ENCODE measurements around the gene NPAS3. TPM values are rescaled to one million over a fixed set of nuclear protein-coding genes. Genes with fewer than 3 reads are reported as not detected.

NPAS3 gene
- total and polyA plus RNA-seq, 2 donors (not counting 1 experiment from before 2014, with no cell fraction given): 0.10 to 0.50 TPM

DNA sequence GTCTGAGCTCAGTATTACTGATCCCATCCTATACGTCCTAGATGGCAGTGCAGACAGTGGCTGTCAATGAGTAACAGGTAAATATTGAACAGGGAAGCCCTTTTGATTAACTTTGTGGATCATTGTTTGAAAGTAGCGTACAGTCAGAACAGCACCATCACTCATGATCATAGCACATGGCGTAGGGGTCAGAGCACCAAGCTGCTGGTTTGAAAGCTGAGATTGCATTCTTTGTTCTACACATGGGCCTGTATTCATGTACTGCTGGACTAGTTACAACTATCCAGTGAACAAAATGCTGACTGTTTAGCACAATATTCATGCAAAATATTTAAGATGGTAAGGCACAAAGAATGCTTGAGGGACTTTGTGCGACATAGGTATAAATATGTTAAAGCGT is 131.8 kb downstream of the NPAS3 start:
- no peaks in the 10 kb centered on the region for H3K9me3 ChIP-seq (ENCODE audit: control insufficient read depth, insufficient read depth, low read depth, low read length)
- peaks cover 1% of the 10 kb centered on the region for H4K20me1 ChIP-seq (ENCODE audit: control insufficient read depth, extremely low read depth, insufficient read depth, low read length)
- no peak overlapping the region for H3K9ac ChIP-seq (ENCODE audit: insufficient read depth, low read length)
- H3K36me3 ChIP-seq (ENCODE audit: control insufficient read depth, insufficient read depth, low read length): no peaks in the 10 kb centered on the region
- H3K27ac ChIP-seq (ENCODE audit: insufficient read depth, low read length): no peak overlapping the region
- no peaks in the 10 kb centered on the region for H3K27me3 ChIP-seq (ENCODE audit: control insufficient read depth, insufficient read depth, low read length)
- DNase-seq (ENCODE audit: low read depth in 2 of 2): no peak
- no peaks in the 10 kb centered on the region for H3K79me2 ChIP-seq (ENCODE audit: control insufficient read depth, insufficient read depth, low read length)
- H2AFZ ChIP-seq (ENCODE audit: low read length): no peak overlapping the region
- TF ChIP-seq, protein P1, sequence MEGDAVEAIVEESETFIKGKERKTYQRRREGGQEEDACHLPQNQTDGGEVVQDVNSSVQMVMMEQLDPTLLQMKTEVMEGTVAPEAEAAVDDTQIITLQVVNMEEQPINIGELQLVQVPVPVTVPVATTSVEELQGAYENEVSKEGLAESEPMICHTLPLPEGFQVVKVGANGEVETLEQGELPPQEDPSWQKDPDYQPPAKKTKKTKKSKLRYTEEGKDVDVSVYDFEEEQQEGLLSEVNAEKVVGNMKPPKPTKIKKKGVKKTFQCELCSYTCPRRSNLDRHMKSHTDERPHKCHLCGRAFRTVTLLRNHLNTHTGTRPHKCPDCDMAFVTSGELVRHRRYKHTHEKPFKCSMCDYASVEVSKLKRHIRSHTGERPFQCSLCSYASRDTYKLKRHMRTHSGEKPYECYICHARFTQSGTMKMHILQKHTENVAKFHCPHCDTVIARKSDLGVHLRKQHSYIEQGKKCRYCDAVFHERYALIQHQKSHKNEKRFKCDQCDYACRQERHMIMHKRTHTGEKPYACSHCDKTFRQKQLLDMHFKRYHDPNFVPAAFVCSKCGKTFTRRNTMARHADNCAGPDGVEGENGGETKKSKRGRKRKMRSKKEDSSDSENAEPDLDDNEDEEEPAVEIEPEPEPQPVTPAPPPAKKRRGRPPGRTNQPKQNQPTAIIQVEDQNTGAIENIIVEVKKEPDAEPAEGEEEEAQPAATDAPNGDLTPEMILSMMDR (conservative IDR thresholded peaks at IDR 0.05 in 1 of 2, IDR thresholded peaks at IDR 0.05 in 1 of 2; ENCODE audit: low read depth in 1 of 2, low read length in 2 of 2): no peak
- no peak for TF ChIP-seq EZH2 (IDR thresholded peaks at IDR 0.05; ENCODE audit: low read length, missing control alignments)
- no peak overlapping the region for H3K4me3 ChIP-seq (replicated peaks in 1 of 4; ENCODE audit: control extremely low read depth in 1 of 4, insufficient read depth in 1 of 4, low read depth in 3 of 4, low read length in 4 of 4)
- H3K4me2 ChIP-seq (ENCODE audit: extremely low read depth, insufficient read depth, low read length): no peak overlapping the region
- no peaks in the 10 kb centered on the region for H3K4me1 ChIP-seq (ENCODE audit: control insufficient read depth, extremely low read depth, insufficient read depth, low read length)

DNA sequence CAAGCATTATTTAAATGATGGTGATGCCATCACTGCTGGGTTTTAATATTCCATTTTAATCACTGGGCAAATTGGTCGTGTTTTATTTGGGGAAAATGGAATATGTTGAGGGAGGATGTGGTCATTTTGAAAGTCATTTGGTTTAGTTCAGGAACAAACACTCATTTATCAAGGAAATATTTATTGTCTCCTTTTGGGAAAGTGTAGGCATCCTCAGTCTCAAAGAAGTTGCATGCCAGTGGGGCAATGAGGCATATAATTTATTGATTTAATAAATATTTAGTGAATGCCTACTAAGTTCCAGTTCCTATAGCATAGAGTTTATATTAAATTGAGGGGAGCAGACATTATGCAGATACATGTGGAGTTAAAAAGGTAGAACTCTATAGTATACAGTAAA is 134.3 kb downstream of the NPAS3 start:
- Histone ChIP-seq H3K9ac (ENCODE audit: insufficient read depth, low read length) (no peak overlapping the region), H3K27me3 (ENCODE audit: control insufficient read depth, insufficient read depth, low read length) (no peaks in the 10 kb centered on the region), H3K79me2 (ENCODE audit: control insufficient read depth, insufficient read depth, low read length) (no peaks in the 10 kb centered on the region), H3K36me3 (ENCODE audit: control insufficient read depth, insufficient read depth, low read length) (no peaks in the 10 kb centered on the region), H4K20me1 (ENCODE audit: control insufficient read depth, extremely low read depth, insufficient read depth, low read length) (peaks cover 1% of the 10 kb centered on the region), H3K4me3 (replicated peaks in 1 of 4; ENCODE audit: control extremely low read depth in 1 of 4, insufficient read depth in 1 of 4, low read depth in 3 of 4, low read length in 4 of 4) (no peak overlapping the region), H3K4me2 (ENCODE audit: extremely low read depth, insufficient read depth, low read length) (no peak overlapping the region), H3K9me3 (ENCODE audit: control insufficient read depth, insufficient read depth, low read depth, low read length) (no peaks in the 10 kb centered on the region), H3K27ac (ENCODE audit: insufficient read depth, low read length) (no peak overlapping the region), H2AFZ (ENCODE audit: low read length) (no peak overlapping the region), H3K4me1 (ENCODE audit: control insufficient read depth, extremely low read depth, insufficient read depth, low read length) (no peaks in the 10 kb centered on the region)
- no peak for TF ChIP-seq EZH2 (IDR thresholded peaks at IDR 0.05; ENCODE audit: low read length, missing control alignments)
- TF ChIP-seq, protein P1 (conservative IDR thresholded peaks at IDR 0.05 in 1 of 2, IDR thresholded peaks at IDR 0.05 in 1 of 2; ENCODE audit: low read depth in 1 of 2, low read length in 2 of 2): no peak
- no peak for DNase-seq (ENCODE audit: low read depth in 2 of 2)

DNA sequence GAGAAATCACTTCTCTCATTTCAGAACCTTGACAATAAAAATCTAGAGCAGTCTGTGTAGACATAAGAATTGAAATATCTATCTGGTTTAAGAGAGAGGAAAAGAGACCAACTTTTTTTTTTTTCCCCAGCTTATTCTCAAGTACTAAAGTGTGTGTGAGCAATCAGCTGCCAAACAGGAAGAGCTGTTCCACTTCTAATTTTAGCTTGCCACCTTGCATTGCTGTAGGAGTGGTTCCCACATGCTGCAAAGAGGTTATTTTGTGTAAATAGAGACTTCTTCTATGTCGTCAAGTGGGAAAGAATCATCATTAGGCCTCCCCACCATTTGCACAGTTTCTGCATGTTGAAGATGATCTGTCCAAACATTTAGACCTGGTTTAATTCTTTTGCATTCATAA is 142.6 kb downstream of the NPAS3 start:
- Histone ChIP-seq H2AFZ (ENCODE audit: low read length) (no peak overlapping the region), H3K27ac (ENCODE audit: insufficient read depth, low read length) (no peak overlapping the region), H3K36me3 (ENCODE audit: control insufficient read depth, insufficient read depth, low read length) (no peaks in the 10 kb centered on the region), H4K20me1 (ENCODE audit: control insufficient read depth, extremely low read depth, insufficient read depth, low read length) (no peaks in the 10 kb centered on the region), H3K9ac (ENCODE audit: insufficient read depth, low read length) (no peak overlapping the region), H3K4me3 (replicated peaks in 1 of 4; ENCODE audit: control extremely low read depth in 1 of 4, insufficient read depth in 1 of 4, low read depth in 3 of 4, low read length in 4 of 4) (no peak overlapping the region), H3K27me3 (ENCODE audit: control insufficient read depth, insufficient read depth, low read length) (no peaks in the 10 kb centered on the region), H3K4me2 (ENCODE audit: extremely low read depth, insufficient read depth, low read length) (no peak overlapping the region), H3K9me3 (ENCODE audit: control insufficient read depth, insufficient read depth, low read depth, low read length) (no peaks in the 10 kb centered on the region), H3K4me1 (ENCODE audit: control insufficient read depth, extremely low read depth, insufficient read depth, low read length) (no peaks in the 10 kb centered on the region), H3K79me2 (ENCODE audit: control insufficient read depth, insufficient read depth, low read length) (no peaks in the 10 kb centered on the region)
- DNase-seq (ENCODE audit: low read depth in 2 of 2): no peak
- TF ChIP-seq, protein P1 (conservative IDR thresholded peaks at IDR 0.05 in 1 of 2, IDR thresholded peaks at IDR 0.05 in 1 of 2; ENCODE audit: low read depth in 1 of 2, low read length in 2 of 2): no peak
- TF ChIP-seq EZH2 (IDR thresholded peaks at IDR 0.05; ENCODE audit: low read length, missing control alignments): no peak
